Right lobe of liver (tissue), 4 donors: Measurements from ENCODE around the gene ARHGEF7.

Experiments used
- CTCF ChIP-seq, 4 donors: fragments of 200-600 bp in 3 of 4; fragments of 450-650 bp in 1 of 4; IDR thresholded peaks; one replicate each; pipeline versions ENCODE4 v1.5.1 to v1.8.0; 2016 to 2022; ENCODE audit warnings: antibody characterized with exemption in 4 of 4, mild to moderate bottlenecking in 2 of 4
- POLR2A ChIP-seq: fragments of 450-650 bp; IDR thresholded peaks from one replicate; pipeline ENCODE4 v1.6.1; 2017; ENCODE audit warnings: antibody characterized with exemption, mild to moderate bottlenecking
- donor health status: DM: no; HTN: no; CAD: no.
- donor health status: DM: no; HTN: no; CAD: no.
- donor health status: DM: no; HTN: yes; CAD: no.

GRCh38 chr13:111325941-111326620, 211.0 kb downstream of the ARHGEF7 start:
- no peak for TF ChIP-seq POLR2A
- no peak for TF ChIP-seq CTCF (IDR thresholded peaks at IDR 0.05)
